ENCODE data around the gene TSPAN14. TPM values are rescaled to one million over a fixed set of nuclear protein-coding genes. Genes with fewer than 3 reads are reported as not detected.

Gene TSPAN14
- total RNA-seq, 4 donors from 2014 or later, result 37.1 to 110 (median 66.1) TPM

- Histone ChIP-seq H3K4me1 (peaks cover 0 to 15% of the 10 kb centered on the region in 2 donors), H3K36me3 (no peaks in the 10 kb centered on the region), H3K27ac (peak overlapping the region; percentile 63 to 76), H3K4me3 (no peak overlapping the region), H3K9me3 (no peaks in the 10 kb centered on the region), H3K27me3 (no peaks in the 10 kb centered on the region)
- TF ChIP-seq POLR2A (IDR thresholded peaks at IDR 0.05) (no peak), CTCF (IDR thresholded peaks at IDR 0.05) (no peak)
- intact Hi-C loops (cut with DNase I; ENCODE audit: low total_unique reads), result no loop called here
- DNase-seq, result no peak
These were observed 52.1 kb downstream of the TSPAN14 start for GRCh38 chr10:80506189-80506575.

- Histone ChIP-seq H3K36me3 (no peaks in the 10 kb centered on the region), H3K27me3 (no peaks in the 10 kb centered on the region), H3K9me3 (no peaks in the 10 kb centered on the region), H3K4me1 (peaks cover 0 to 15% of the 10 kb centered on the region in 2 donors), H3K27ac (peak overlapping the region; percentile 63 to 76), H3K4me3 (no peak overlapping the region)
- intact Hi-C loops (cut with DNase I; ENCODE audit: low total_unique reads), result no loop called here
- no peak for TF ChIP-seq CTCF (IDR thresholded peaks at IDR 0.05)
- TF ChIP-seq POLR2A (IDR thresholded peaks at IDR 0.05), result no peak
- DNase-seq, result no peak
These were observed 52.9 kb downstream of the TSPAN14 start for GRCh38 chr10:80506836-80507487.

- intact Hi-C loops (cut with DNase I; ENCODE audit: low total_unique reads), result no loop called here
- Histone ChIP-seq H3K27ac (peak overlapping the region; percentile 49 to 76), H3K4me3 (no peak overlapping the region), H3K4me1 (peaks cover 0 to 15% of the 10 kb centered on the region in 2 donors), H3K9me3 (no peaks in the 10 kb centered on the region), H3K27me3 (no peaks in the 10 kb centered on the region), H3K36me3 (no peaks in the 10 kb centered on the region)
- no peak for DNase-seq
- no peak for TF ChIP-seq POLR2A (IDR thresholded peaks at IDR 0.05)
- no peak for TF ChIP-seq CTCF (IDR thresholded peaks at IDR 0.05)
These were observed 54.9 kb downstream of the TSPAN14 start for GRCh38 chr10:80509108-80509402.

- peak overlapping the region; percentile 49 to 76 for H3K27ac ChIP-seq
- H3K4me3 ChIP-seq, result no peak overlapping the region
- no peaks in the 10 kb centered on the region for H3K9me3 ChIP-seq
- intact Hi-C loops (cut with DNase I; ENCODE audit: low total_unique reads), result no loop called here
- TF ChIP-seq POLR2A (IDR thresholded peaks at IDR 0.05), result no peak
- no peak for TF ChIP-seq CTCF (IDR thresholded peaks at IDR 0.05)
- DNase-seq, result peak in 1 of 2 donors; percentile 67
- no peaks in the 10 kb centered on the region for H3K36me3 ChIP-seq
- no peaks in the 10 kb centered on the region for H3K27me3 ChIP-seq
- peaks cover 0 to 15% of the 10 kb centered on the region in 2 donors for H3K4me1 ChIP-seq
These were observed 55.5 kb downstream of the TSPAN14 start for GRCh38 chr10:80509403-80510161.

GRCh38 chr10:80512031-80512526 lies 58.0 kb downstream of the TSPAN14 start:
- H3K36me3 ChIP-seq, result no peaks in the 10 kb centered on the region
- no peak overlapping the region for H3K4me3 ChIP-seq
- H3K9me3 ChIP-seq, result no peaks in the 10 kb centered on the region
- H3K4me1 ChIP-seq, result peaks cover 0 to 10% of the 10 kb centered on the region in 2 donors
- H3K27ac ChIP-seq, result no peak overlapping the region
- no peaks in the 10 kb centered on the region for H3K27me3 ChIP-seq
- DNase-seq, result no peak
- TF ChIP-seq CTCF (IDR thresholded peaks at IDR 0.05) (no peak), POLR2A (IDR thresholded peaks at IDR 0.05) (no peak)
- intact Hi-C loops (cut with DNase I; ENCODE audit: low total_unique reads), result no loop called here
